OCI-LY1 (cell line): Measurements from ENCODE around the gene TNPO2.

Source experiments
- EZH2 ChIP-seq: fragments of 200-600 bp; sonication (generic), shearing (Covaris generic); IDR thresholded peaks from 2 replicates; pipeline ENCODE4 v1.8.0; 2017; ENCODE audit warnings: borderline replicate concordance, mixed run types, mild to moderate bottlenecking, antibody characterized with exemption, low read length, moderate library complexity, mixed read lengths
- TF ChIP-seq, protein P1 (sequence below): fragments of 200-600 bp; sonication (generic), shearing (Covaris generic); IDR thresholded peaks from 2 replicates; pipeline ENCODE4 v1.5.1; 2017; ENCODE audit warnings: mild to moderate bottlenecking, antibody characterized with exemption, low read length, moderate library complexity, mixed read lengths

GRCh38 chr19:12705169-12705568 lies 18.6 kb downstream of the TNPO2 start:
- TF ChIP-seq, protein P1, sequence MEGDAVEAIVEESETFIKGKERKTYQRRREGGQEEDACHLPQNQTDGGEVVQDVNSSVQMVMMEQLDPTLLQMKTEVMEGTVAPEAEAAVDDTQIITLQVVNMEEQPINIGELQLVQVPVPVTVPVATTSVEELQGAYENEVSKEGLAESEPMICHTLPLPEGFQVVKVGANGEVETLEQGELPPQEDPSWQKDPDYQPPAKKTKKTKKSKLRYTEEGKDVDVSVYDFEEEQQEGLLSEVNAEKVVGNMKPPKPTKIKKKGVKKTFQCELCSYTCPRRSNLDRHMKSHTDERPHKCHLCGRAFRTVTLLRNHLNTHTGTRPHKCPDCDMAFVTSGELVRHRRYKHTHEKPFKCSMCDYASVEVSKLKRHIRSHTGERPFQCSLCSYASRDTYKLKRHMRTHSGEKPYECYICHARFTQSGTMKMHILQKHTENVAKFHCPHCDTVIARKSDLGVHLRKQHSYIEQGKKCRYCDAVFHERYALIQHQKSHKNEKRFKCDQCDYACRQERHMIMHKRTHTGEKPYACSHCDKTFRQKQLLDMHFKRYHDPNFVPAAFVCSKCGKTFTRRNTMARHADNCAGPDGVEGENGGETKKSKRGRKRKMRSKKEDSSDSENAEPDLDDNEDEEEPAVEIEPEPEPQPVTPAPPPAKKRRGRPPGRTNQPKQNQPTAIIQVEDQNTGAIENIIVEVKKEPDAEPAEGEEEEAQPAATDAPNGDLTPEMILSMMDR: no peak
- TF ChIP-seq EZH2: no peak
